ENCODE data around the gene SDK1. TPM values are rescaled to one million over a fixed set of nuclear protein-coding genes. Genes with fewer than 3 reads are reported as not detected.

SDK1 gene
- total RNA-seq, 4 donors from 2014 or later: 7.5 to 35.0 (median 10.2) TPM

DNA sequence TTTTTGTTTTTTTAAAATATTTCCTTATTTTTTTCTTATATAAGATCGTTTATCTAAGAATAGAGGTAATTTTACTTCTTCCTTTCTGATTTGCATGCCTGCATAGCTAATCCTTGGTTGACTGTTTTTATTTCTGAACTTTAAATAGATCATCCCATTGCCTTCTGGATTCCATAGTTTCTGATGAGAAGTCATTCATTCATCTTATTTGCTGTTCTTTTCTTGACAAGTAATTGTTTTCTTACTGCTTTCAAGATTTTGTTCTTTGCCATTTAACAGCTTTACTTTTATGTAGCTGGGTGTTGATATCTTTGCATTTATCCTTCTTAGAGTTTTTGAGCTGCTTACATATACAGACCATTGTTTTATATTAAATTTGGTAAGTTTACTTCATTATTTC, 437.9 kb downstream of the SDK1 start:
- TF ChIP-seq, protein P1, sequence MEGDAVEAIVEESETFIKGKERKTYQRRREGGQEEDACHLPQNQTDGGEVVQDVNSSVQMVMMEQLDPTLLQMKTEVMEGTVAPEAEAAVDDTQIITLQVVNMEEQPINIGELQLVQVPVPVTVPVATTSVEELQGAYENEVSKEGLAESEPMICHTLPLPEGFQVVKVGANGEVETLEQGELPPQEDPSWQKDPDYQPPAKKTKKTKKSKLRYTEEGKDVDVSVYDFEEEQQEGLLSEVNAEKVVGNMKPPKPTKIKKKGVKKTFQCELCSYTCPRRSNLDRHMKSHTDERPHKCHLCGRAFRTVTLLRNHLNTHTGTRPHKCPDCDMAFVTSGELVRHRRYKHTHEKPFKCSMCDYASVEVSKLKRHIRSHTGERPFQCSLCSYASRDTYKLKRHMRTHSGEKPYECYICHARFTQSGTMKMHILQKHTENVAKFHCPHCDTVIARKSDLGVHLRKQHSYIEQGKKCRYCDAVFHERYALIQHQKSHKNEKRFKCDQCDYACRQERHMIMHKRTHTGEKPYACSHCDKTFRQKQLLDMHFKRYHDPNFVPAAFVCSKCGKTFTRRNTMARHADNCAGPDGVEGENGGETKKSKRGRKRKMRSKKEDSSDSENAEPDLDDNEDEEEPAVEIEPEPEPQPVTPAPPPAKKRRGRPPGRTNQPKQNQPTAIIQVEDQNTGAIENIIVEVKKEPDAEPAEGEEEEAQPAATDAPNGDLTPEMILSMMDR (IDR thresholded peaks at IDR 0.05; ENCODE audit: low read depth): no peak

DNA sequence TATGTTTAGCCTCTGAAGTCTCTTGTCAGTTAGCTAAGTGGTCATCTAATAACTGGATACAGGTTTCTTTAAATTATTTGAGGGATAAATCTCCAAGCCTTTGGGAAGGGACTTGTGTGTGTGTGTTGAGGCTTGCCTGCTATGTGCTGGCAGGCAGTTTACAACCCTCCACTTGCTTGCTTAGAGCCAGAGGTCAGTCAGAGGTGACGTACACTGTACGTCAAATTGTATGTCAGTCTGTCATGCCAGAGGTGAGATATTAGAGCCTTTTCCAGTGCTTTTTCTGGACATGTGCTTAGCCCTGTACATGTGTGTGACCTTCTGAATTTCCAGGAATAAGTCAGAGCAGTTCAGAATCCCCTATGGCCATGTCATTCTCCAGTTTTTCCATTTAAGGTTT, 438.9 kb downstream of the SDK1 start:
- TF ChIP-seq, protein P1 (IDR thresholded peaks at IDR 0.05; ENCODE audit: low read depth): no peak

DNA sequence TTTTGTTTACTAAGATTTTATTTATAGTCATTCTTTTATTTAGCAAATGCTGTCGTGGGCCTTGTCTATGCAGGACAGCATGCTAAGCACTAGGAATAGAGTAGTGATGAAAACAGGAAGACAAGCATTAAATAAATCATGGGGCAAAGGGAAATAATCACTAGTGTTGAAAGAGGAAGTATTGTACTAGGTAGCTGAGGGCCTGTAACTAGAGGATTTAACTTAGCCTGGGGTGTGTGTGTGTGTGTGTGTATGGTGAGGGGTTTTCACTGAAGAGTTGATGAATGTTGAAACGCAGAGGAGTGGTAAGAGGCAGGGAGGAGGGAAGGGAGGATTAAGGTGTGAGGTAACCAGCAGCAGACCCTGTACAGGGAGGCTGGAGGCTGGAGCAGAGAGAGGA, 446.4 kb downstream of the SDK1 start:
- TF ChIP-seq, protein P1 (IDR thresholded peaks at IDR 0.05; ENCODE audit: low read depth): no peak

DNA sequence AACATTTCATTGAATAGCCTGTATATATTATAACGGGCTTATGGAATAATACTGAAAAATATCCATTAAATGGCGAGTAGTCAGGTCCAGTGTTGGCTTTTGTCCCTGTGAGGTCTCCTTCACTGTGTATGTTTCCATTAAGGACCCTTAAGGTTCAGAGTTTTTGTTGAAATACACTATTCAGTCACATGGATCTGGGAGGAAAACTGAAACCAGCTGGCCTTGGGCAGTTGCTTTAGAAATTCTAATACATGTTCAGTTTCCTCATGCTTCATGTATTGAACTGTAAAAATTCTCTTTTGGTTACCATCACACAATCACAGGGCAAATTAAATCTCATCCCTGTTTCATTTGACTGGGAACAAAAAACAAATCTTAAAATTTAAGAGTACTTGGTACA, 447.3 kb downstream of the SDK1 start:
- TF ChIP-seq, protein P1 (IDR thresholded peaks at IDR 0.05; ENCODE audit: low read depth): no peak

DNA sequence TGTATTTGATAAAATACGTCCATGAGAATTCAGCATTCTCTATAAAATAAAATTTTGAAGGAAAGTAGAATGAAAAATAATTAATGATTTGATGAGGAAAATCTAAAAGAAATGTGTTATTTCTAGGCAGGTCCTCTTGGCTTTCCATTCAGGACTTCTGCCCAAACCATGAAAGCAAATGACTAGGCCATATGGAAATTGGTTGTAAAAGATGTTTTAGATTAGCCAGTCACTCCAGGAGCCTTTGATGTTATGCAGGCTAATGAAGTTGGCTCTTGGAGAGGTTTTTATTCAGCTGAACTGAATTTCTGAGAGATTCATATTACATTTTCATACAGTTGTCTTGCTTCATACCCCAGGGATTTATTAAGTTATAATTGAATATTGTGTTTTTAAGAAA, 452.8 kb downstream of the SDK1 start:
- TF ChIP-seq, protein P1 (IDR thresholded peaks at IDR 0.05; ENCODE audit: low read depth): no peak

DNA sequence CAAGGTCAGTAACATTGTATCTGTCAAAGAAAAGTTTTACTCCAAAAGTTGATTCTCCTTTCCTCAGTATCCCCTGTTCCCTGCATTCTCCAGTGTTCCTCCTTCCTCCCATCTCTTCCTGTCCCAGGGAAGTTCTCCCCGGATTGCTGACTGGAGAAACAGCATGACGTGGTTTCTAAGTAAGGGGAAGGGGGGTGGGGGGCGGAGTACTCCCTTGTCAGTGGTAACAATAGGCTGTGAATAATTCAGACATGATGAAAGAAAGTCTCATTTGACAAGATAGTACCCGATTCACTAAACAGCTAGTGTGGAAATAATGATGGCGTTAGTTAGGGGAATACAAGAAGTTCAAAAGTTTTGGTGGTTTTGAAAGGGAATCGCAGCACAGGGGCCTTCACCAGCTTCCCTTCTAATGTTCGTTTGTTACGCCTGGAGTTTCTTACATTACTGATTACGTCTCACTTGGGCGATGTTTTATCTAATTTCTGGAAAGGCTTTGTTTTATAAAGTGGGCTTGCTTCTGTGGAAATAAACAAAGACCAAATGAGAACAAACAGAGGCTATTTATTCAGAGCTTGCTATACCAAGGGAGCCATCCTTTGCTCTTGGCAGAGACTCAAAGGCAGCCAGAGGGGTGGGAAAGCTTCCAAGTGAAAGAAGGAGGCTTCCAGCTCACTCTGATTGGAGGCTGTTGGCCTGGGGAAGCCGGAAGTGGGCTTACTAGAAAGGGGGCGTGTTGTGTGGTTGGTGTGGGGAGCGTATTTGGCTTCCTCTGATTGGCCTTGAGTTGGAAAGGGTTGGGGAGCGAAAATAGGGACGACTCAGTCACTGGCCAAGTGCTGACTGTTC, 453.7 kb downstream of the SDK1 start:
- TF ChIP-seq, protein P1 (IDR thresholded peaks at IDR 0.05; ENCODE audit: low read depth): no peak

DNA sequence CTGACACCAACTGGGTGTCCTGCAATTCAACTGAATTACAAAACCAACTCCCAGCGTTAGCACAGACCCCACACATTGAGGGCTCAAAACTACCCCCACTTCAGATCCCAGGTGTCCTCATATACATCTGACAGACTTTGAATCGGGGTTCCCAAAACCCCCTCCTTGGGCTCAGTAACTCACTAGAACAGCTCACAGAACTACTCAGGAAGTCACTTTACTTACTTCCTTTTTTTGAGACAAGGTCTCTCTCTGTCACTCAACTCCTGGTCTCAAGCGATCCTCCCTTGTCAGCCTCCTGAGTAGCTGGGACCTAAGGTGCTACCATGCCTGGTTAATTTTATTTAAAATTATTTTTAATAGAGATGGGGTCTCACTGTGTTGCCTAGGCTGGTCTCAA, 456.0 kb downstream of the SDK1 start:
- TF ChIP-seq, protein P1 (IDR thresholded peaks at IDR 0.05; ENCODE audit: low read depth): no peak
